Measurements from ENCODE around the gene GPR158.

The GPR158 gene

DNA sequence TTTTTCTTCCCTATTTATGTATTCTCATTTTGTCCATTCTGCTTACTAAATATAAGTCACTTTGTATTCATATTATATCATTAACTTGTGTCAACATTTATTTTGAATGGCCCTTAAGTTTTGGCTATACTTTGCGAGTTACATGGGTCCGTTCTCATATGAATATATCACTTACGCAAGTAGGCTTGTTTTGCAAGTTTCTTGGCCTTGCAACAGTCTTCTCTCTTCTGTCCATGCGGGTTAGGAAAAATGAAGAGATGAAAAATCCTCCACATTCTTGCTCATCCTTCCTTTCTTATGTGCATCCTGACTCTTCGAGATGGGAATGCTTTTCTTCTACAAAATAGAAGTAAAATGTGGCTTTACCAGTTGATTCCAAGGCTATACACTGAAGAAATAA is 82.8 kb downstream of the GPR158 start:
- no peaks in the 10 kb centered on the region for H3K36me3 ChIP-seq (ENCODE audit: control insufficient read depth in 1 of 2, insufficient read depth in 2 of 2, low read length in 2 of 2)
- H3K4me3 ChIP-seq (ENCODE audit: low read depth in 1 of 2, low read length in 2 of 2): no peak overlapping the region
- H3K9me3 ChIP-seq (ENCODE audit: control insufficient read depth in 1 of 2, low read length in 2 of 2): no peaks in the 10 kb centered on the region
- H3K27me3 ChIP-seq (ENCODE audit: control insufficient read depth in 1 of 2, insufficient read depth in 2 of 2, low read length in 2 of 2): no peaks in the 10 kb centered on the region
- H3K4me1 ChIP-seq (ENCODE audit: control insufficient read depth in 1 of 2, insufficient read depth in 2 of 2, low read length in 2 of 2): no peaks in the 10 kb centered on the region
- H3K9ac ChIP-seq (ENCODE audit: low read depth in 1 of 2, low read length in 2 of 2): no peak overlapping the region
- H3K27ac ChIP-seq (ENCODE audit: low read depth, low read length): no peak overlapping the region

DNA sequence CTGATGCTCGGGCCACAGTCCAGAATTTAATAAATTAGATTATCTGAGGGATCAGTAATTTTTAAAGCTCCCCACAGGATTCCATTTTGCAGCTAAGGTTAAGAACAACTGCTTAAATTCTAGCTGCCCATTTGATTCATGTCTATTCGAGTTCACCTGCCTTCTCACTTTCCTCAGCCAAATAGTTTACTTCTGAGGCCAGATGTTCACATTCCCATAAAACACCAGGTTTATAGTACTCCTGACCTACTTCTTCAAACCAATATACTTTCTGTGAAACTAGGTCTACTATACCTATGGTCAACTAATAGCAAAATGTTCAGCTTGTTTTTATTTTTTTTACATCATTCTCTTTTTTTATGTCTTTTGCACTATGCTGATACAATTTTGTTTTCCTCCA is 86.3 kb downstream of the GPR158 start:
- Histone ChIP-seq H3K4me1 (ENCODE audit: control insufficient read depth in 1 of 2, insufficient read depth in 2 of 2, low read length in 2 of 2) (no peaks in the 10 kb centered on the region), H3K9me3 (ENCODE audit: control insufficient read depth in 1 of 2, low read length in 2 of 2) (no peaks in the 10 kb centered on the region), H3K4me3 (ENCODE audit: low read depth in 1 of 2, low read length in 2 of 2) (no peak overlapping the region), H3K27ac (ENCODE audit: low read depth, low read length) (no peak overlapping the region), H3K9ac (ENCODE audit: low read depth in 1 of 2, low read length in 2 of 2) (no peak overlapping the region), H3K27me3 (ENCODE audit: control insufficient read depth in 1 of 2, insufficient read depth in 2 of 2, low read length in 2 of 2) (no peaks in the 10 kb centered on the region), H3K36me3 (ENCODE audit: control insufficient read depth in 1 of 2, insufficient read depth in 2 of 2, low read length in 2 of 2) (no peaks in the 10 kb centered on the region)

DNA sequence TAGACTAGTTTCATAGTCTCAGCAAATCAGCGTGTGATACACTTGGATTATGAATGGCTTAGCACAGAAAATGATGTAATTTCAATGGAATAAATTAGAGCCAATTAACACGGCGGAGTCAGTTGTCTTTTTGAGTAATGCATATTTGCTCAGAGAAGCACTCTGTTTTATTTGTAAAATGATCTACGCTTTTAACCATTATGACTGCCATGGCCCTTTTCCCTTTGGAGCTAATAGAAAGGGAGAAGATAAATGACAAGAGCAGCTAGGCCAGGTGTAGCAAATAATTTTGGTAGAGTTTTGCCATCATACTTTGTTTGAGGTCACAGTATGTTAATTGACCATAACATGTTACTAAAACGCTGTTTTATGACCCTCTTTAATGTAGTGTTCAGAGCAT is 86.8 kb downstream of the GPR158 start:
- Histone ChIP-seq H3K9ac (ENCODE audit: low read depth in 1 of 2, low read length in 2 of 2) (no peak overlapping the region), H3K4me1 (ENCODE audit: control insufficient read depth in 1 of 2, insufficient read depth in 2 of 2, low read length in 2 of 2) (no peaks in the 10 kb centered on the region)

DNA sequence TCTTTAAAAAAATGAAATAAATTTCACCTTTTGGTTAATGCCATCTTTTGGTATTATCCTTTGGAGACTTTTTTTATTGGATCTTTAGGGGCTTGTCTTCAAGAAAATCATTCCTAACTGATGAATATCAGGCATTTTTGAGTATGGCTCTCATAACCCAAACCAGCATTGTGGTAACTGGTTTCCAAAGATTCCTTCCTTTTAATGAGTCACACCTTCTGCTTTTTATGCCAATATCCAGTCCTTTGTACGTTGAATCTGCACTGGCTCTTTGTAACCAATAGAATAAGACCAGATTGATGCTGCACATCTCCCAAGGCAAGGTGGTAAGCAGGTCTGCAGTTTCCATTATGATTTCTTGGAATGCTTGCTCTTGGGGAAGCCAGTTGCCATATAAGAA is 89.1 kb downstream of the GPR158 start:
- H3K27ac ChIP-seq (ENCODE audit: low read depth, low read length): no peak overlapping the region
- H3K9ac ChIP-seq (ENCODE audit: low read depth in 1 of 2, low read length in 2 of 2): no peak overlapping the region
- H3K4me1 ChIP-seq (ENCODE audit: control insufficient read depth in 1 of 2, insufficient read depth in 2 of 2, low read length in 2 of 2): no peaks in the 10 kb centered on the region
- no peaks in the 10 kb centered on the region for H3K36me3 ChIP-seq (ENCODE audit: control insufficient read depth in 1 of 2, insufficient read depth in 2 of 2, low read length in 2 of 2)
- no peak overlapping the region for H3K4me3 ChIP-seq (ENCODE audit: low read depth in 1 of 2, low read length in 2 of 2)
- no peaks in the 10 kb centered on the region for H3K9me3 ChIP-seq (ENCODE audit: control insufficient read depth in 1 of 2, low read length in 2 of 2)
- H3K27me3 ChIP-seq (ENCODE audit: control insufficient read depth in 1 of 2, insufficient read depth in 2 of 2, low read length in 2 of 2): no peaks in the 10 kb centered on the region

More for the DNA sequence above, 86.8 kb downstream of the GPR158 start:
- Histone ChIP-seq H3K4me3 (ENCODE audit: low read depth in 1 of 2, low read length in 2 of 2) (no peak overlapping the region), H3K9me3 (ENCODE audit: control insufficient read depth in 1 of 2, low read length in 2 of 2) (no peaks in the 10 kb centered on the region), H3K27ac (ENCODE audit: low read depth, low read length) (no peak overlapping the region), H3K36me3 (ENCODE audit: control insufficient read depth in 1 of 2, insufficient read depth in 2 of 2, low read length in 2 of 2) (no peaks in the 10 kb centered on the region), H3K27me3 (ENCODE audit: control insufficient read depth in 1 of 2, insufficient read depth in 2 of 2, low read length in 2 of 2) (no peaks in the 10 kb centered on the region)

DNA sequence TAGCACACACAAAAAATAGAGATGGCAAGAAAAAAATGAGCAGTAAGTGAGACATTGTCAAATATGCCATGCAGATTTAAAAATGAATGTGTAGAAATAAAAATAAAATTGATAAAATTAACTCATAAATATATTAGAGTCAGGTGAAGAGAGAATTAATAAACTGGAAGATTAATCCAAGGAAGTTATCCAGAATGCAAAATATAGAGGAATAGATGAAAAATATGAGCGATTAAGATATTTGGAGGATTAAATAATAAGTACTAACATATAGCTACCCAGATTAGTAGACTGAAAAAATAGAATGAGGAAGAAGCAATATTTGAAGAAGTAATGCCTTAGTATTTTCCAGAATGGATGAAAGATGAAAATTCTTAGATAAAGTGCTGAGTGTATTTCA is 103.4 kb downstream of the GPR158 start:
- Histone ChIP-seq H3K36me3 (ENCODE audit: control insufficient read depth in 1 of 2, insufficient read depth in 2 of 2, low read length in 2 of 2) (no peaks in the 10 kb centered on the region), H3K27me3 (ENCODE audit: control insufficient read depth in 1 of 2, insufficient read depth in 2 of 2, low read length in 2 of 2) (no peaks in the 10 kb centered on the region), H3K9me3 (ENCODE audit: control insufficient read depth in 1 of 2, low read length in 2 of 2) (peaks cover 3 to 7% of the 10 kb centered on the region in 2 donors), H3K4me1 (ENCODE audit: control insufficient read depth in 1 of 2, insufficient read depth in 2 of 2, low read length in 2 of 2) (no peaks in the 10 kb centered on the region), H3K9ac (ENCODE audit: low read depth in 1 of 2, low read length in 2 of 2) (no peak overlapping the region), H3K27ac (ENCODE audit: low read depth, low read length) (no peak overlapping the region), H3K4me3 (ENCODE audit: low read depth in 1 of 2, low read length in 2 of 2) (no peak overlapping the region)

DNA sequence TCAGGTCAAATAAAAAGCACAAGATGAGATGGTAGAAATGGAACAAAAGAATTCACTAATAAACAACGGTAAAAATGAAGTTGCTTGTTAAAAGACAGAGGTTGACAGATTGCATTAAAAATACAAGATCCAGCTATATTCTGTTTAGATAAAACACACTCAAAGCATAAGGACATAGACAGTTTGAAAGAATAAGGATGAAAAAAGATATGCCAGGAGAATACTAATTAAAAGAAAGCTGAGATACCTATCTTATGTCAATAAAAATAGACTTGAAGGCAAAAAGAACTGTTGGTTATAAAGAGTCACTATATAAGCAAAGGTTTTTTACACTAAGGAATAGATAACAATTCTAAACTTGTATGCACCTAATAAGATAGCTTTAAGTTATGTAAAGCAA is 105.3 kb downstream of the GPR158 start:
- Histone ChIP-seq H3K27me3 (ENCODE audit: control insufficient read depth in 1 of 2, insufficient read depth in 2 of 2, low read length in 2 of 2) (no peaks in the 10 kb centered on the region), H3K4me3 (ENCODE audit: low read depth in 1 of 2, low read length in 2 of 2) (no peak overlapping the region), H3K9ac (ENCODE audit: low read depth in 1 of 2, low read length in 2 of 2) (no peak overlapping the region), H3K9me3 (ENCODE audit: control insufficient read depth in 1 of 2, low read length in 2 of 2) (peaks cover 3 to 7% of the 10 kb centered on the region in 2 donors), H3K4me1 (ENCODE audit: control insufficient read depth in 1 of 2, insufficient read depth in 2 of 2, low read length in 2 of 2) (no peaks in the 10 kb centered on the region), H3K36me3 (ENCODE audit: control insufficient read depth in 1 of 2, insufficient read depth in 2 of 2, low read length in 2 of 2) (no peaks in the 10 kb centered on the region), H3K27ac (ENCODE audit: low read depth, low read length) (no peak overlapping the region)

DNA sequence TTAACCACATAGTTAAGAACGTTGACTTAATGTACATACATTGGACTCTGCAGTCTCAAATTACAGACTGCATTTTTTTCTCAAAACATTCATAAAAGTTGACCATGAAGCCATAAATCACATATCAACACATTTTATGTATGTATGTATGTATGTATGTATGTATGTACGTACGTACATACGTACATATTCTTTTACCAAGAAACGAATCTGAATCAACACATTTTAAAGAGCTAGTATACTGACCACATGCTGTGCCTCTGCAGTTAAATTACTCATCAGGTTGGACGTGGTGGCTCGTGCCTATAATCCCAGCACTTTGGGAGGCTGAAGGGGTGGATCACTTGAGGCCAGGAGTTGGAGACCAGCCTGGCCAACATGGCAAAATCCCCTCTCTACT is 105.8 kb downstream of the GPR158 start:
- no peak overlapping the region for H3K4me3 ChIP-seq (ENCODE audit: low read depth in 1 of 2, low read length in 2 of 2)
- H3K36me3 ChIP-seq (ENCODE audit: control insufficient read depth in 1 of 2, insufficient read depth in 2 of 2, low read length in 2 of 2): no peaks in the 10 kb centered on the region
- H3K9me3 ChIP-seq (ENCODE audit: control insufficient read depth in 1 of 2, low read length in 2 of 2): peaks cover 3 to 10% of the 10 kb centered on the region in 2 donors
- no peaks in the 10 kb centered on the region for H3K27me3 ChIP-seq (ENCODE audit: control insufficient read depth in 1 of 2, insufficient read depth in 2 of 2, low read length in 2 of 2)
- no peak overlapping the region for H3K9ac ChIP-seq (ENCODE audit: low read depth in 1 of 2, low read length in 2 of 2)
- no peak overlapping the region for H3K27ac ChIP-seq (ENCODE audit: low read depth, low read length)
- no peaks in the 10 kb centered on the region for H3K4me1 ChIP-seq (ENCODE audit: control insufficient read depth in 1 of 2, insufficient read depth in 2 of 2, low read length in 2 of 2)

DNA sequence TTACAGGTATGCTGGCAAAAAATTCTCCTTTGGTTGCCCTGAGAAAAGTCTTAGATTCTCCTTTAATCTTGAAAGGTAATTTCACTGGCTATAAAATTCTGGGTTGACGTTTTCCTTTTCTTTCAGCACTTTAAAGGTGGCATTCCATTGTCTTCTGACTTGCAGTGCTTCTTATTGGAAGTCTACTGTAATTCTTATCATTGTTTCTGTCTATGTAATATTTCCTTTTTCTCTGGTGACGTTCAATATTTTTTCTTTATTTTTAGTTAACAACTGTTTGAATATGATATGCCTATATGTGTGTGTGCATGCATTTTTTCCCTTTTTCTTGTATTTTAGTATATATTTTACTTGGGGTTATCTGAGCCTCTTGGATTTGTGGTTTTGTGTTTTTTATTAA is 111.0 kb downstream of the GPR158 start:
- Histone ChIP-seq H3K36me3 (ENCODE audit: control insufficient read depth in 1 of 2, insufficient read depth in 2 of 2, low read length in 2 of 2) (no peaks in the 10 kb centered on the region), H3K4me1 (ENCODE audit: control insufficient read depth in 1 of 2, insufficient read depth in 2 of 2, low read length in 2 of 2) (no peaks in the 10 kb centered on the region), H3K4me3 (ENCODE audit: low read depth in 1 of 2, low read length in 2 of 2) (no peak overlapping the region), H3K27ac (ENCODE audit: low read depth, low read length) (no peak overlapping the region), H3K9me3 (ENCODE audit: control insufficient read depth in 1 of 2, low read length in 2 of 2) (peaks cover 0 to 10% of the 10 kb centered on the region in 2 donors), H3K27me3 (ENCODE audit: control insufficient read depth in 1 of 2, insufficient read depth in 2 of 2, low read length in 2 of 2) (no peaks in the 10 kb centered on the region), H3K9ac (ENCODE audit: low read depth in 1 of 2, low read length in 2 of 2) (no peak overlapping the region)

DNA sequence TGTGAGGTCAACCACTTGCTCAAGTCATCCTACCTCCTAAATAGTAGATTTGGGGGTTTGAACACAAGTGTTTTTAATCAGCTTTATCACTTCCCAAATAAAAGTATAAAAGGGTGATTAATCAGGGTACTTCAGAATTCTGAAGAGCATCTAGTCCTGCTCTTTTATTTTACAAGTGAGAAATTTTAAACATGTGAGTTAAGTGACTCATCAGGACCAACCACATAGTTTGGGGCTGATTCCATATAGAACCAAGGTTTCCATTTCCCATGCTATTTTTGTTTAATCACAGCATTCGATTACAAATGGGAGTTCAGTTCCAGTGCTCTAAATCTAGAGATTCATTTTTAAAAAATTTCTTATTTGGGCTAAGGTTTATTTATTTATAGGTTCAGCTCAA is 113.4 kb downstream of the GPR158 start:
- H3K9me3 ChIP-seq (ENCODE audit: control insufficient read depth in 1 of 2, low read length in 2 of 2): peaks cover 0 to 10% of the 10 kb centered on the region in 2 donors
- no peak overlapping the region for H3K9ac ChIP-seq (ENCODE audit: low read depth in 1 of 2, low read length in 2 of 2)
- no peak overlapping the region for H3K27ac ChIP-seq (ENCODE audit: low read depth, low read length)
- no peaks in the 10 kb centered on the region for H3K36me3 ChIP-seq (ENCODE audit: control insufficient read depth in 1 of 2, insufficient read depth in 2 of 2, low read length in 2 of 2)
- H3K4me3 ChIP-seq (ENCODE audit: low read depth in 1 of 2, low read length in 2 of 2): no peak overlapping the region
- H3K27me3 ChIP-seq (ENCODE audit: control insufficient read depth in 1 of 2, insufficient read depth in 2 of 2, low read length in 2 of 2): no peaks in the 10 kb centered on the region
- no peaks in the 10 kb centered on the region for H3K4me1 ChIP-seq (ENCODE audit: control insufficient read depth in 1 of 2, insufficient read depth in 2 of 2, low read length in 2 of 2)

DNA sequence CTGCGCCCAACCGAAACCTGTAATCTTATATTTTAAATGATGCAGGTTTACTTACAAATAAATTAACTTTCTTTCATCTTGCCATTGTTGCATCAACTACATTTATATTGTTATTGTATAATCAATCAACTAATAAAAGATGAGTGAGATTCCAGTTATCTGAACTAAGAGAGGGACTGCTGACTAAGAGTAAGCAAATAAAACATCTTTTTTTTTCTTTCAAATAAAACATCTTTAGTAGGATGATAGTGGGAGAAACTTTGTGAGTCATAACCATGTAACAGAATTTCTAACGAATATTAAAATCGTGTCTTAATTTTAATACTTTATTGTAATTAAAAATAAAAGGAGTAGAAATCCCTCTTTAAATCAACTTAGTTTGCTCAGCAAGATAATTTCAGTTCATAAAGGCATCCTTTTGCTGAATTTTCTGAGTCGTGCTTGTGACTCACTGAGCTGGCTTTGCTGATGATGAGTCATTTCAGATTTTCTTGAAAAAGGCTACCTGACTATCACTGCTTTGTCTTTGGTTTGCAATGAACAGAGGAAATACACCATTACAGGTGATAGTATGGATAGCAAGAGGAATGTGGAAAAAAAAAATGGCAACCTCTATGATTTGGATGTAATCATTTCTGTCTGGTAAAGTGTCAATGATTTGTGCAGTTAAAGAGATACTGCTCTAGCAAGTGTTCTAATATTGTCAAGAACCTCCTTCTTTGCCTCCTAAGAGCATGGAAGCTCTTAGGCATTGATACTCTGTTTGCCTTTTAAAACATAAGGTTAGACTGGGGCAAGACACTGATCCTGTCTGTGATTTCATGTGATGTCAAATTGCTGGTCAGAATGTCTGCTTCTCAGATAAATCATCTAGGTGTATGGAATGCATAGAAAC is 119.5 kb downstream of the GPR158 start:
- no peak overlapping the region for H3K4me3 ChIP-seq (ENCODE audit: low read depth in 1 of 2, low read length in 2 of 2)
- H3K27me3 ChIP-seq (ENCODE audit: control insufficient read depth in 1 of 2, insufficient read depth in 2 of 2, low read length in 2 of 2): no peaks in the 10 kb centered on the region
- no peak overlapping the region for H3K9ac ChIP-seq (ENCODE audit: low read depth in 1 of 2, low read length in 2 of 2)
- H3K27ac ChIP-seq (ENCODE audit: low read depth, low read length): no peak overlapping the region
- no peaks in the 10 kb centered on the region for H3K9me3 ChIP-seq (ENCODE audit: control insufficient read depth in 1 of 2, low read length in 2 of 2)
- H3K4me1 ChIP-seq (ENCODE audit: control insufficient read depth in 1 of 2, insufficient read depth in 2 of 2, low read length in 2 of 2): no peaks in the 10 kb centered on the region
- H3K36me3 ChIP-seq (ENCODE audit: control insufficient read depth in 1 of 2, insufficient read depth in 2 of 2, low read length in 2 of 2): no peaks in the 10 kb centered on the region
